Astrocyte (in vitro differentiated cells and primary cell): Measurements from ENCODE around the gene FOXJ3. TPM values are rescaled to one million over a fixed set of nuclear protein-coding genes. Genes with fewer than 3 reads are reported as not detected.

Source experiments
- DNase-seq: peaks from one replicate; pipeline ENCODE4 v3.0.0-alpha.2; 2010; ENCODE audit warnings: low read depth
- FAIRE-seq: peaks from 2 replicates; lab custom pipeline; 2011; peaks lifted over from hg19 to GRCh38; lab: Jason Lieb, UNC
- H2AFZ ChIP-seq: 2 replicates; pipeline ENCODE4 v1.6.0; 2012; ENCODE audit warnings: low read depth, low read length, inconsistent platforms
- H3K27ac ChIP-seq: 2 replicates; pipeline ENCODE4 v1.5.1; 2011; ENCODE audit warnings: low read depth, low read length, inconsistent platforms
- H3K27me3 ChIP-seq: 2 replicates; pipeline ENCODE4 v1.6.0; 2011; ENCODE audit warnings: low read length, inconsistent platforms; ENCODE audit not compliant: insufficient read depth
- H3K36me3 ChIP-seq: 2 replicates; pipeline ENCODE4 v1.5.1; 2011; ENCODE audit warnings: low read length, inconsistent platforms; ENCODE audit not compliant: insufficient read depth
- H3K4me1 ChIP-seq: 2 replicates; pipeline ENCODE4 v1.5.1; 2011; ENCODE audit warnings: low read length, inconsistent platforms; ENCODE audit not compliant: insufficient read depth
- H3K4me2 ChIP-seq: 2 replicates; pipeline ENCODE4 v1.6.0; 2012; ENCODE audit warnings: low read length, inconsistent platforms
- H3K4me3 ChIP-seq: 2 replicates; pipeline ENCODE4 v1.5.1; 2011; ENCODE audit warnings: low read depth, mild to moderate bottlenecking, low read length, inconsistent platforms; ENCODE audit not compliant: insufficient read depth
- H3K79me2 ChIP-seq: 2 replicates; pipeline ENCODE4 v1.6.0; 2012; ENCODE audit warnings: mild to moderate bottlenecking, low read length, inconsistent platforms; ENCODE audit not compliant: insufficient read depth
- H3K9ac ChIP-seq: 2 replicates; pipeline ENCODE4 v1.6.0; 2012; ENCODE audit warnings: mild to moderate bottlenecking, low read length, inconsistent platforms
- H3K9me3 ChIP-seq: 2 replicates; pipeline ENCODE4 v1.5.1; 2012; ENCODE audit warnings: low read depth, mild to moderate bottlenecking, low read length, inconsistent platforms; ENCODE audit not compliant: insufficient read depth
- H4K20me1 ChIP-seq: 2 replicates; pipeline ENCODE4 v1.6.0; 2012; ENCODE audit warnings: low read length, inconsistent platforms; ENCODE audit not compliant: insufficient read depth
- H3K27ac Mint-ChIP-seq: one replicate; pipeline ENCODE4 v1.8.0; 2021; ENCODE audit warnings: mild to moderate bottlenecking, mixed read lengths; ENCODE audit not compliant: unreplicated experiment
- H3K27me3 Mint-ChIP-seq: one replicate; pipeline ENCODE4 v1.8.0; 2021; ENCODE audit warnings: low read depth, mixed read lengths; ENCODE audit not compliant: unreplicated experiment
- H3K36me3 Mint-ChIP-seq: one replicate; pipeline ENCODE4 v1.8.0; 2021; ENCODE audit warnings: low read depth, mixed read lengths; ENCODE audit not compliant: unreplicated experiment
- H3K4me1 Mint-ChIP-seq: one replicate; pipeline ENCODE4 v1.8.0; 2021; ENCODE audit warnings: low read depth, mixed read lengths; ENCODE audit not compliant: unreplicated experiment
- H3K4me3 Mint-ChIP-seq: one replicate; pipeline ENCODE4 v1.8.0; 2021; ENCODE audit warnings: mild to moderate bottlenecking, moderate library complexity, mixed read lengths; ENCODE audit not compliant: unreplicated experiment
- H3K9me3 Mint-ChIP-seq: one replicate; pipeline ENCODE4 v1.8.0; 2021; ENCODE audit warnings: mild to moderate bottlenecking, mixed read lengths; ENCODE audit not compliant: unreplicated experiment
- EZH2 ChIP-seq: IDR thresholded peaks from 2 replicates; pipeline ENCODE4 v1.6.1; 2012; ENCODE audit warnings: mild to moderate bottlenecking, low read length, inconsistent platforms; ENCODE audit not compliant: insufficient read depth
- total RNA-seq: library from RNA; stranded (reverse); gene quantifications from 2 replicates; pipeline ENCODE4 v1.2.1, GENCODE V29; 2021
- TF ChIP-seq, protein P1 (sequence below): IDR thresholded peaks from 2 replicates; pipeline ENCODE4 v1.5.1; 2011; ENCODE audit warnings: low read depth, mild to moderate bottlenecking, inconsistent platforms, low read length, moderate library complexity; ENCODE audit not compliant: insufficient read depth

The FOXJ3 gene
- total RNA-seq, 1 donor from 2014 or later: 41.9 TPM

DNA sequence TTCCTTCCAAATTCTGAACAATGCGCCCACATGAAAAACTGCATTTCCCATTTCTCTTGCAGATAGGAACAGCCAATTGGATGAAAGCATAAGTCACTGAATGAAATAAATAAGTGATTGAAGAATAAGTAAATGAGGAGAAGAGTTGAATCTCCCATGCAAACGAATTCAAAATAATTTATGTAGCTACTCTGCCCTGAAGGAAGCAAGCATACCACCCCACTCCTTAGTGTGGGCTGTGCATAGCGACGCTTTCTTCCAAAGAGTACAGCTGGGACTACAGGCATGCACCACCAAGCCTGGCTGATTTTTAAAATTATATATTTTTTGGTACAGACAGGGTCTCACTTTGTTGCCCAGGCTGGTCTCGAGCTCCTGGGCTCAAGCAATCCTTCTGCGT is 29.1 kb upstream of the FOXJ3 start:
- no peaks in the 10 kb centered on the region for H3K36me3 Mint-ChIP-seq
- no peaks in the 10 kb centered on the region for H3K9me3 Mint-ChIP-seq
- H3K4me2 ChIP-seq: no peak overlapping the region
- no peak overlapping the region for H3K4me3 Mint-ChIP-seq
- H2AFZ ChIP-seq: no peak overlapping the region
- no peak overlapping the region for H3K27ac ChIP-seq
- H3K36me3 ChIP-seq: no peaks in the 10 kb centered on the region
- no peak overlapping the region for H3K4me3 ChIP-seq
- H3K79me2 ChIP-seq: no peaks in the 10 kb centered on the region
- no peak for TF ChIP-seq EZH2
- TF ChIP-seq, protein P1, sequence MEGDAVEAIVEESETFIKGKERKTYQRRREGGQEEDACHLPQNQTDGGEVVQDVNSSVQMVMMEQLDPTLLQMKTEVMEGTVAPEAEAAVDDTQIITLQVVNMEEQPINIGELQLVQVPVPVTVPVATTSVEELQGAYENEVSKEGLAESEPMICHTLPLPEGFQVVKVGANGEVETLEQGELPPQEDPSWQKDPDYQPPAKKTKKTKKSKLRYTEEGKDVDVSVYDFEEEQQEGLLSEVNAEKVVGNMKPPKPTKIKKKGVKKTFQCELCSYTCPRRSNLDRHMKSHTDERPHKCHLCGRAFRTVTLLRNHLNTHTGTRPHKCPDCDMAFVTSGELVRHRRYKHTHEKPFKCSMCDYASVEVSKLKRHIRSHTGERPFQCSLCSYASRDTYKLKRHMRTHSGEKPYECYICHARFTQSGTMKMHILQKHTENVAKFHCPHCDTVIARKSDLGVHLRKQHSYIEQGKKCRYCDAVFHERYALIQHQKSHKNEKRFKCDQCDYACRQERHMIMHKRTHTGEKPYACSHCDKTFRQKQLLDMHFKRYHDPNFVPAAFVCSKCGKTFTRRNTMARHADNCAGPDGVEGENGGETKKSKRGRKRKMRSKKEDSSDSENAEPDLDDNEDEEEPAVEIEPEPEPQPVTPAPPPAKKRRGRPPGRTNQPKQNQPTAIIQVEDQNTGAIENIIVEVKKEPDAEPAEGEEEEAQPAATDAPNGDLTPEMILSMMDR: no peak
- no peaks in the 10 kb centered on the region for H3K9me3 ChIP-seq
- H3K27me3 Mint-ChIP-seq: peaks cover 7% of the 10 kb centered on the region
- H3K4me1 Mint-ChIP-seq: peaks cover 3% of the 10 kb centered on the region
- H3K4me1 ChIP-seq: no peaks in the 10 kb centered on the region
- no peak overlapping the region for H3K27ac Mint-ChIP-seq
- no peaks in the 10 kb centered on the region for H4K20me1 ChIP-seq
- no peak for FAIRE-seq
- peaks cover 10% of the 10 kb centered on the region for H3K27me3 ChIP-seq
- no peak for DNase-seq
- no peak overlapping the region for H3K9ac ChIP-seq

DNA sequence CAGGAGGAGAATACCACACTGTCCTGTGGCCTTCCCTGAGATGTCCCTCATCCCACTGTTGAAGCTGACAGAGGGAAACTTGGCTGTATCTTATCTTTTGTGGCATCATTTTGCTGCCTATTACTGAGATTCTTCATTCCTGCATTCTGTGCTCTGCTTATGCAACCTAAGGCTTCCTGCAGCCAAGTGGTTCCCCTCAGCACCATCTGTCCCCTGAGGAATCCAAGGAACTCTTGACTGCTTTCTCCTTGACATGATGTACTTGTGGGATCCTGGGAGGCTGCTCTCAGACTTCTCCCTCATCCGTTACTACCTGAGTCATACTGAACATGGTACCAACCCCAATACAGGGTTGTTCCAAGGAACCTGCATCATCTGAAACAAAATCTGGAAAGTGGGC is 24.4 kb upstream of the FOXJ3 start:
- Histone ChIP-seq H3K27ac (no peak overlapping the region), H2AFZ (no peak overlapping the region), H3K9ac (no peak overlapping the region), H3K9me3 (no peaks in the 10 kb centered on the region), H3K27me3 (peaks cover 3% of the 10 kb centered on the region), H3K4me1 (no peaks in the 10 kb centered on the region), H3K36me3 (no peaks in the 10 kb centered on the region), H3K4me3 (no peak overlapping the region), H3K79me2 (no peaks in the 10 kb centered on the region), H3K4me2 (no peak overlapping the region), H4K20me1 (no peaks in the 10 kb centered on the region)
- DNase-seq: no peak
- no peak overlapping the region for H3K27ac Mint-ChIP-seq
- H3K4me1 Mint-ChIP-seq: no peaks in the 10 kb centered on the region
- no peak for TF ChIP-seq EZH2
- TF ChIP-seq, protein P1: no peak
- no peaks in the 10 kb centered on the region for H3K9me3 Mint-ChIP-seq
- no peaks in the 10 kb centered on the region for H3K36me3 Mint-ChIP-seq
- no peak overlapping the region for H3K4me3 Mint-ChIP-seq
- FAIRE-seq: no peak
- peaks cover 11% of the 10 kb centered on the region for H3K27me3 Mint-ChIP-seq

DNA sequence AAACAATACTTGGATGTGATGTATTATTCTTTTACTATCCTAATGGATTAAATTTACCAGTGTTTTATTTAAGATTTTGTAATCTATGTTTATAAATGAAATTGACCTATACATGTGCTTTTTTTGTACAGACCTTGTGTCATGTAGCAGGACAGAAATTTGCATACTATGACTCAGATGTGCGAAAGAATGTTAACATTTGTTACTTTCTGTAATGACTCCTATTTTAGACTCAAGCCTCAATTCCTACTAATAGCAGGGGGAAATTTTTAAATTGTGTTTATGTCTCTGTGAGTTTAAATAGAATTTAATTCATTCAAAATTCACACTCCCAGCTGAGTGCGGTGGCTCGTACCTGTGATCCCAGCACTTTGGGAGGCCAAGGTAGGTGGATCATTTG is 23.8 kb upstream of the FOXJ3 start:
- Mint-ChIP-seq H3K4me3 (no peak overlapping the region), H3K36me3 (no peaks in the 10 kb centered on the region), H3K4me1 (no peaks in the 10 kb centered on the region), H3K9me3 (no peaks in the 10 kb centered on the region), H3K27ac (no peak overlapping the region), H3K27me3 (peaks cover 11% of the 10 kb centered on the region)
- Histone ChIP-seq H3K36me3 (no peaks in the 10 kb centered on the region), H3K9ac (no peak overlapping the region), H3K79me2 (no peaks in the 10 kb centered on the region), H3K4me3 (no peak overlapping the region), H3K4me1 (no peaks in the 10 kb centered on the region), H4K20me1 (no peaks in the 10 kb centered on the region), H3K27ac (no peak overlapping the region), H3K4me2 (no peak overlapping the region), H3K9me3 (no peaks in the 10 kb centered on the region), H2AFZ (no peak overlapping the region), H3K27me3 (peaks cover 3% of the 10 kb centered on the region)
- DNase-seq: no peak
- no peak for TF ChIP-seq EZH2
- TF ChIP-seq, protein P1: no peak
- no peak for FAIRE-seq
